ENCODE measurements around the gene NFE2L3.

NFE2L3 gene

DNA sequence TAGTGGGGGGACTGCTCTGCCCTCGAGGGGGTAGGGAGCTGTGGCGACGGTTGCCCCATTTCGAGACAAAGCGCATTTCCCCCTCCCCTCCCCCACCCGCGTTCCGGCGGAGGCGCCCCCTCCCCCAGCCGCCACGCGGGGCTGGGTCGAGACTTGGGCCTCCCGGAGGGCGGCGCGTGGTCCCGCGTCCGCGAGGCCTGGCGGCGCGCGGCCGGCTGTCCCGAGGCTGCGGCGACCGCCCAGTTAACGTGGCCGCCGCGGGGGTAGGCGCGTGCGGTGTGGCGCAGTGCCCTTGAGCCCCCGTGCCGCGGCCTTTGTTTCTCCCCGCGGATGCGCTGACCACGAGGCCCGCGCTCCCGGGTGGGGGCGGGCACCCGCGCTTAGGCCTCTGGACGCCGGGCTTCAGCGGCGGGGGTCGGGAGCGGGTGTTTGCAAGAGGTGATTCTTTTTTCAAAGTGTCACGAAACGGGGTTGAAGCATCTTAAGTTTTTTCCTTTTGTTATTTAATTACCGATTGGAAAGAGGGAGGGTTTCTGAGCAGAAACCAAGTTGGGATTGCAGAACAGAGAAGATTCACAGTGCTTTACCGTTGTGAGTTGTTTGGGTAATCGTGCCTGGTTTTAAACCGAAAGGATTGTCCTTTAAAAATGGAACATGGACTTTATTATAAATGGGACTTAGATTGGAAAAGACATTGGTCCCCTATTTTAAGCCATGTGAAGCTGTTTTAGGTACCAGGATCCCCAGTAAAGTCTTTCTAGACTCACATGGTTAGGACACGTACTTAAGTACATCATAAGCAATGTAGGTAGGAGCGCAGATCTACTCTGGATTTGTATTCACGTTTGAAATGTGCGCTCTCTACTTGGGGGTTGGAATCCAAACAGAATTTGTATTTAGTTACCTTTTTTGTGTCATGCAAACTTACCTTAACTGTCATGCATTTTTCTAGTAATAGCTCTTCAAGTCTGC lies 50.3 kb downstream of the NFE2L3 start:
- peak; percentile 48 for DNase-seq

DNA sequence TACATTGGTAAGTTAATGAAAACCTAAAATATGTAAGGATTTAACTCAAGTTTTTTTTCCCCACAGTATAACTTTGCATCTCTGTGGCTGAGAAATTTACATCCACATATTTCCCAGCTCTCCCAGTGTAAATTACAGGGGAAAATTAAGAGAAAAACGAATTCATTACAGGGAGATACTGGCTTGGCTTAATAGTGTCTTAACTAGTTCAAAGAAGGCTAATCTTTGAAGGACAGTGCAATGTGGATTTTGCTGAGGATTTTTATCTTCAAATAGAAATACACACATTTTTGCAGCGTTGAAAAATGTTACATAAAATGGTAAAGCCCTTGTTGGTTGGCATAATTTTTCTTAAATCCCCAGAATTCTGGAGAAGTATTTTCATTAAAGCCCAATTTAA lies 51.0 kb downstream of the NFE2L3 start:
- no peak for DNase-seq

DNA sequence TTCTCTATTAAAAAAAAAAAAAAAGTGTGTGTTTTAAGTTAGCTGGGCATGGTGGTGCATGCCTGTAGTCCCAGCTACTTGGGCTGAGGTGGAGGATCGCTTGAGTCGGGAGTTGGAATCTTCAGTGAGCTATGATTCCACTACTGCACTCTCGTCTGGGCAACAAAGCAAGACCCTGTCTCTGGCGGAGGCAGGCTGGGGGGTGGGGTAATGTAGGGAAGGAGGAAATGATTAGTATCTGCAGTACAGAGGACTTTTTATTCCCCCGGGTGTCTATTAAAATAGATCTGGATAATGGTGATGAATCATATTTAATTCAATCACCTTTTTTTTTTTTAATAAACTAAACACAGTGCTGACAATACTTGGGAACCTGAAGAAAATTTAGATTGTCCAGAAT lies 56.0 kb downstream of the NFE2L3 start:
- no peak for DNase-seq

DNA sequence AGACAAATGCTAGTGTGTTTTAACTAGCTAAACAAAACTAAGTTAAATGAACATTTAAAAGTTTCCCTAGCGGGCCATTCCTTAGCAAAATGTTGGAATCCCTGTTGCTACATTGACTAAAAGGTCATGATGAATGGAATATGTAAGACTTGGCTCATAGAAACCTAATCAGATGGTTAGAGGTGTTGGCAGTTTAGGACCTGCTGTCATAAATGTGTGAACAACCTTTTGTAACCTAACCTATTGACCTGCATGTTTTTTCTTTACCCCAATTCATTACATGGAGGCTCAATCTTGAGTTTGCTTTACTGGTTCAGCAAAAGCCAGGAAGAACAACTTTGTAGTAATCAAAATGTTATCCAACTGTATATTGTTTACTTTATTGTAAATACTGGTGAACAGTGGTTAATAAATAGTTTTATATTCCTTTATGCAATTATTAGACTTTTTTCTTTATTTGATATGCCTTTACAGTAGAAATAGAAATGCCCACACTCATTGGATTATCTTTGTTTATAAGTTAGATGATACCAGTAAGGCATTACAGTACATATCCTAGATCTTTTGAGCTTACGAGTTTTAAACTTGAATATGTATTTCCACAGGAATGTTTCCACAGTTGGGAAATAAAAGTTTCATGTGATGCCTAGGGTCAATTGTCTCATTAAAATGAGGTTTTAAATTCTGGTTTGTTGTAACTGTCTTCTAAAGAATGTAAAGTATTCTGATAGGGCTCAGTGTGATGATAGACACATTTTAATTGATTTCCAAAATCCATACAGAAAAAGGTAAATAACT lies 61.1 kb downstream of the NFE2L3 start:
- no peak for DNase-seq

DNA sequence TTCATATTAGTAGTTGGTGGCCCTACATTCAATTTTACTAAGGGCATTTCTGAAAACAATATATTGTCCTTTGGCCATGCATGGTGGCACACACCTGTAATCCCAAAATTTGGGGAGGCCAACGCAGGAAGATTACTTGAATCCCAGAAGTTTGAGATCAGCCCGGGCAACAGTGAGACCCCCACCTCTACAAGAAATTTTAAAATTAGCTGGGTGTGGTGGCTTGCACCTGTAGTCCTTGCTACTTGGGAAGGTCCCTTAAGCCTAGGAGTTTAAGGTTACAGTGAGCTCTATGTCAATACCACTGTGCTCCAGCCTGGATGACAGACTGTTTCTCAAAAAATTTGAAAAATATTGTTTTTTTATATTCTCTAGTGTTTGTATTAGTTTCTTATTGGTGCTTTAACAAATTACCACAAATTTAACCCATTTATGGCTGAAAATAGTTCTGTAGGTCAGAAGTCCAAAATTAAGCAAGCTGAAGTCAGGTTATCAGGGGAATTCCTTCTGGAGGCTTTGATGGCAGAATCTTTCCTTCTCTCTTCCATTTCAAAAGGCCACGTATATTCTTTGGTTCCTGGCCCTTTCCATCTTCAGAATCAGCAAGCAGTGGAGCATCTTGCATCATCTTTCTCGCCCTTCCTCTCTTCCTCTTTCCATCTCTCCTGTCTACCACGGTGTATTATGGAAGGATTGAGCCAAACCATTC lies 62.0 kb downstream of the NFE2L3 start:
- no peak for DNase-seq

DNA sequence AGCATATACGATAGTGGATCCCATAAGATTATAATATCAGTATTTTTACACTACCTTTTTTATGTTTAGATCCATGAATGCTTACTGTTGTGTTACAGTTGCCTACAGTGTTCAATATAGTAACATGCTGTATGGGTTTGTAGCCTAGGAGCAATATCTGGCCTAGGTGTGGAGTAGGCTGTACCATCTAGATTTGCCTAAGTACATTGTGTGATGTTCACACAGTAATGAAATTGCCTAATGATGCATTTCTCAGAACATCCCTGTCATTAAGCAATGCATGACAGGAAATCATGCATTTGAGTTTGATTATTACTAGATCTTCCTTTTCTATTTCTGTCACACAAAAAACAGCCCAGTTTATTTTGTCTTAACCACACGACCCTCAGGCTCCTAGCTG lies 64.1 kb downstream of the NFE2L3 start:
- no peak for DNase-seq

DNA sequence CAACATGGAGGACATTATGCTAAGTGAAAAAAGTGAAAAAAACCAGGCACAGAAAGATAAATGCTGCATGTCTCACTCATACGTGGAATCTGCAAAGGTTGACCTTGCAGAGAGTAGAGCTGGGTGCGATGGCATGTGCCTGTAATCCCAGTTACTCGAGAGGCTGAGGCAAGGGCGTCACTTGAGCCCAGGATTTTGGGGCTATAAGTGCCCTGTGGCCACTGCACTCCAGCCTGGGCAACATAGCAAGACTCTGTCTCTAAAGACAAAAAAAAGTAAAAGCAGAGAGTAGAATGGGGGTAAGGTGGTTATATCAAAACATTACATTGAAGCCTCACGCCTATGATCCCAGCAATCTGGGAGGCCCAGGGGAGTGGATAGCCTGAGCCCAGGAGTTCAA lies 72.4 kb downstream of the NFE2L3 start:
- no peak for DNase-seq

DNA sequence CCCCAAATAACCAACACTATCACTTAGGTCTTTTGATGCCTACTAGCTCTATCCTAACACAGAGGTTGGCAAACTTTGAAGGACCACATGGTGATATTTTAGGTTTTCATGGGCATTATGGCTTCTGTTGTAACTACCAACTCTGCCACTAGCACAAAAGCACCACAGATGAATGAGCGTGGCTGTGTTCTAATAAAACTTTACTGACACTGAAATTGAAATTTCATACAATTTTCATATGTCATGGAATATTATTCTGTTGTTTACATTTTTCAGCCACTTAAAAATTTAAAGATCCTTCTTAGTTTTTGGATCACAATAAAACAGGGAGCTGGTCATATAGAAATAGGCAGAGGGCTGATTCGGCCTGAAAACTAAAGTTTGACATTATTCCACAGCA lies 76.0 kb downstream of the NFE2L3 start:
- DNase-seq, result no peak

DNA sequence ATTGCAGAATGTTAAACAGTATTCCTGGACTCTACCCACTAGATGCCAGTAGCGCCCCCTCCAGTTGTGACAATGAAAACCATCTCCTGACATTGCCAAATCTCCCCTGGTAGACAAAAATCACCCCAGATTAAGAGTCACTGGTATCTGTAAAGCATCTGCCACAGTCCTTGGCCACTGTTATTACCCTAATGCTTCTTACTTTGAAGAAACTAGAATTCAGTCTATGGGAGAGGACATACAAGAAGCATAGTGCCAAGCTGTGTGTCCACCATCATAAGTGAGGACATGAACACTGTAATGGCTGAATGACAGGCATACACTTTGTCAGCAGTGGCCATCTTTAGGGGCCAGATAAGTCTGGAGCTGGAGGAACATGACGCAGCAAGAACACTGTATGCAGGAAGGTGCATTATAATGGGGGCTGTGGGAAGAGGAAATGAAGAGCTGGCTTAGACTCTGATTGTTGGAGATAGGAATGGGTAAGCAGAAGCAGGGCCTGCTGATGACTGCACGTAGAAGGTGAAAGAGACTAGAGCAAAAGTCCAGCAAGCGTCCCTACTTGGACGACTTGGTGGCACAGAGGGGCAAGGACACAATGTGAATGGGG lies 82.0 kb downstream of the NFE2L3 start:
- no peak for DNase-seq

All from fibroblast of skin of right quadriceps (primary cell).